AG09309 (cell line): Measurements from ENCODE around the gene HELZ2.
"Not testable (repeated sequence)": the region's sequence is repeated elsewhere in the genome, so short reads cannot be mapped to it uniquely, and the experiment has no call there.

Experiments used
- DNase-seq: peaks from one replicate; pipeline ENCODE4 v3.0.0-alpha.2; 2010; ENCODE audit warnings: low read depth
- H3K4me3 ChIP-seq: 2 replicates; pipeline ENCODE4 v1.5.1; 2011; ENCODE audit warnings: mild to moderate bottlenecking, low read depth, low read length, moderate library complexity; ENCODE audit not compliant: control insufficient read depth
- TF ChIP-seq, protein P1 (sequence below): IDR thresholded peaks from 2 replicates; pipeline ENCODE4 v1.5.1; 2011; ENCODE audit warnings: mild to moderate bottlenecking, low read depth, low read length, inconsistent platforms; ENCODE audit not compliant: insufficient read depth, control insufficient read depth; ENCODE audit errors: missing control alignments

The HELZ2 gene

DNA sequence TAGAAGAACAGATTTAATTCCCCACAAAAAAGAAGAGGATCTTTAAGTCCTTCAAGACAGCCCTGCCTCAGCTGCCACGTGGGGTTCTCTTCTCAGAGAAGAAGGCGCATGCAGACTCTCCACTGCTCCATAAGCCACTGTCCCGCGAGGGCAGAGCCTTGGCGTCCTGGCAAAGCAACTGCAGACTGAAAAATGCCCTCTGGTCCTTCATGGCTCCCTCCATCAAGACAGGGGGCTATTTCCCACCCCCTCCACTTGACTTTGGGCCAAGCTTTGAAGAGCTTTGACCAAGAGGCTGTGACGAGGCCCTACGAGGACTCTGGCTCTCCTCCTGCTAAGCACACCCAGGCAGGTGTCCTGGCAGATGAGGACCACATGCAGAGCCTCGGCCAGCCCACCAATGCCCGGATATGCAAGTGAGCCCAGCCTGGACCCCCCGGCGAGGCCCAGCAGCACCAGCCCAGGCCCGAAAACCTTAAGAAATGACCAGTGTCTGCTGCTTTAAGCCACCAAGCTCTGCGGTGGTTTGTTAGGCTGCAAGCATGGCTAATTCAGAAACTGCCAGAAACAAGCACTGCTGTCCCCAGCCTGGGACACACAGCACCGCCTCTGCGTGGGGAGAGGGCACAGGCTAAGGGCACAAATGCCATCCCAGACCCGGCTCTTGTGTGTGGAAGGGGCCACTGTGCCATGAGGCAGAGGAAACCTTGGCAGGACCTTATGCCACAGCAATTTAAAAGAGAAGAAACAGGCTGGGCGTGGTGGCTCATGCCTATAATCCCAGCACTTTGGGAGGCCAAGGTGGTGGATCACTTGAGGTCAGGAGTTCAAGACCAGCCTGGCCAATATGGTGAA lies 36.8 kb upstream of the HELZ2 start:
- no peak overlapping the region for H3K4me3 ChIP-seq
- TF ChIP-seq, protein P1, sequence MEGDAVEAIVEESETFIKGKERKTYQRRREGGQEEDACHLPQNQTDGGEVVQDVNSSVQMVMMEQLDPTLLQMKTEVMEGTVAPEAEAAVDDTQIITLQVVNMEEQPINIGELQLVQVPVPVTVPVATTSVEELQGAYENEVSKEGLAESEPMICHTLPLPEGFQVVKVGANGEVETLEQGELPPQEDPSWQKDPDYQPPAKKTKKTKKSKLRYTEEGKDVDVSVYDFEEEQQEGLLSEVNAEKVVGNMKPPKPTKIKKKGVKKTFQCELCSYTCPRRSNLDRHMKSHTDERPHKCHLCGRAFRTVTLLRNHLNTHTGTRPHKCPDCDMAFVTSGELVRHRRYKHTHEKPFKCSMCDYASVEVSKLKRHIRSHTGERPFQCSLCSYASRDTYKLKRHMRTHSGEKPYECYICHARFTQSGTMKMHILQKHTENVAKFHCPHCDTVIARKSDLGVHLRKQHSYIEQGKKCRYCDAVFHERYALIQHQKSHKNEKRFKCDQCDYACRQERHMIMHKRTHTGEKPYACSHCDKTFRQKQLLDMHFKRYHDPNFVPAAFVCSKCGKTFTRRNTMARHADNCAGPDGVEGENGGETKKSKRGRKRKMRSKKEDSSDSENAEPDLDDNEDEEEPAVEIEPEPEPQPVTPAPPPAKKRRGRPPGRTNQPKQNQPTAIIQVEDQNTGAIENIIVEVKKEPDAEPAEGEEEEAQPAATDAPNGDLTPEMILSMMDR: no peak
- DNase-seq: no peak

DNA sequence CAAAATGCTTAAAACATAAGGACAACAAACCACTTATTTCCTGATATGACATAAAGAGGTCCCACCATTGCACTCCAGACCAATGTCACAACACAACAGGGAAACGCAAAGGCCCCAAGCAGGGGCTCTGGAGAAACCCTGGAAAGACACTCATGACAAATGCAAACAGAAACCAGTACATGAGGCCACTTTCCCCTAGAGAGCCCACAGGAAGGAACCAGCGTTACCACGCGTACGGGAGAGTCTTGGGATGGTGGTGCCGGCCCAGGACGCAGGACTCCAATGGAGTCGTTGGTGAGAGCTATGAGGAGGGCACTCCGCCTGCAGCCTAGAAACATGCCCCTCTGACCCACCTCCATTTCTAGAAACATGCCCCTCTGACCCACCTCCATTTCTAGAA lies 32.6 kb upstream of the HELZ2 start:
- TF ChIP-seq, protein P1: no peak
- no peak for DNase-seq
- H3K4me3 ChIP-seq: no peak overlapping the region

DNA sequence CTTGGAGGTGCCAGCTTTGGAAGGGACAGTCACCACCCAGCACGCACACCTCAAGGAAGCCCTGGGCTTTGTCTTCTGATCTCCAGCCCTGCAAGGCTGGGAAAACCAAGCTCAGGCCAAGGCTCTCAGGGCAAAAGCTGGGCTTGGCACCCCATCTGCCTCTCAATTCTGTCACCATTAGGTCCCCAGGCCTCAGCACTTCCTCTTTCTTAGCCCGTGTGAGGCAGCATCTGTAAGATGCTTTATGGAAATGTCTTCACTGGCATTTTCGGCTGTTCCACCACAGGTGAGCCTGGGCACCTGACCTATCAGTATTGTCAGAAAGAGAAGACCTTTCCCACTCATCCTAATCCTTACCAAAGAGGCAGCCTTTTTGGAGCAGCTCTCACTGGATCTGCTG lies 28.3 kb upstream of the HELZ2 start:
- DNase-seq: no peak
- TF ChIP-seq, protein P1: no peak
- no peak overlapping the region for H3K4me3 ChIP-seq

DNA sequence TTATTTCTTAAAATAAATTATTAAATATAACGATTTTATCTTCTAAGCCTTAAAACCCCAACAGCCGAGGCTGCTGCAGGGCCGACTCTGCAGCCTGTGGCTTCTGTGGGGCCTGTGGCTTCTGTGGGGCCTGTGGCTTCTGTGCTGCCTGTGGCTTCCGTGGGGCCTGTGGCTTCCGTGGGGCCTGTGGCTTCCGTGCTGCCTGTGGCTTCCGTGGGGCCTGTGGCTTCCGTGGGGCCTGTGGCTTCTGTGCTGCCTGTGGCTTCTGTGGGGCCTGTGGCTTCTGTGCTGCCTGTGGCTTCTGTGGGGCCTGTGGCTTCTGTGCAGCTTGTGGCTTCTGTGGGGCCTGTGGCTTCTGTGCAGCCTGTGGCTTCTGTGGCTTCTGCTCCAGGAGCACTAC lies 27.6 kb upstream of the HELZ2 start:
- DNase-seq, H3K4me3 ChIP-seq: not testable (repeated sequence)

DNA sequence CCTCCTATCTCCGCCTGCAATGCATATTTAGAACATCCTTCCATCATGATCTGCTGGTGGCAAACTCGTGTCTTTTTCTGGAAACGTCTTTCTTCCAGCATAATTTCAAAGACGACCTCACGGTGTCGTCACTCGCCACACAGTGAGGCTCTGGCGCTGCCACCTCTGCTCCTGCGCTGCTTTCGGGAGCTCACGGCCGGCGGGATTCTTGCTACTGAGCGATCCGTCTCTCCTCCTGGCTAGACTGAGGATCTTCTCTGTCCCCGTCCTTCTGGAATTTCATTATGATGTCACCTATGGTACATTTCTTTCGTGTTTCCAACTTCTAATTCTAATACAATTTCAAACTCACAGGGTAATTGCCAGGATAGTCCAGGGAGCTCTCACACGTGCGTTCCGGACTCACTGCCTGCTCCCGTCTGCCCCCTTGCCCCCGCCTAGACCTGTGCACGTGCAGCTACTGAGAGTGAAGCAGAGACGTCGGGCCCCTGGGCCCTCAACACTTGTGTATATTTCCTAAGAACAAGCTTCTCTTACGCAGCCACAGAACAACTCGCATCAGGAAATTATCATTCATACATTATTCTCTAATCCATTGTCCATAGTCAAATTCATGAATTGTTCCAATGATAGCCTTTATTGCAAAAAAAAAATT lies 25.5 kb upstream of the HELZ2 start:
- no peak for DNase-seq
- TF ChIP-seq, protein P1: no peak
- no peak overlapping the region for H3K4me3 ChIP-seq

DNA sequence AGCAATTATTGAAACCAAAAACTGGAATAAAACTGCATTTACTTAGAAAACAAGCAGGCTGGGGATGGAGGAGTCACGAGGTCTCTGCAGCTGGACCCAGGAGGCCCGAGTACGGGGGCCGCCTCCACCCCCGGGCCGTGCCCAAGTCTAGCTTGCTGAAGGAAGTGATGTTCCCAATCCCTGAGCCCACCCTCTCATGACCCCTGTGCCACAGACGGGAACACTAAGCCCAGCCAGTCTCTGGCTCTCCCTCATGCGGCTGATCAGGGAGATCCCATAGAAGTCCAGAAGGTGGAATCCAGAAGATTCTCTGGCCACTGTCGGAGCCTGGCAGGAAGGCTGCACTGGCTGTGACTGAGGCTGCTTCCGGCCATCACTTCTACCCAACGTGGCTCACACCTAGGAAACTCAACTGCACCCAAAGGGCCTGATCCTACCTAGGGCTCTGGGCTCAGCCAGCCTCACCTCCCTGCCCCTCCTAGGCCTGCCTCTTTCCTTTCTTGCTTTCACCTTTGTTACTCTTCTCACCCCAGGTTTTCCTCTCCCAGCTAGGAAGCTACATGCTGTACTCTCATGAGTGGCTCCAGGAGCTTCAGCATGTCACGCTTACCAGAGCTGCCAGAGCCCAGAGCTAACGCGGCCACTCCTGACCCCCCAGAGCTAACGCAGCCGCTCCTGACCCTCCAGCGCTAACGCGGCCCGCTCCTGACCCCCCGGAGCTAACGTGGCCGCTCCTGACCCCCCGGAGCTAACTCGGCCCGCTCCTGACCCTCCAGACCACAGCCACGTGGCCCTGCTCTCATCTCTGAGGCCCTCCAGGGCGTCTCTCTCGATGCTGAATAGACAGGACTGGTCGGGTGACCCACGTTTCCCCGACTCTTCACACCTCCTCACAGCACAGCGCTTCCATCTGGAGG lies 24.7 kb upstream of the HELZ2 start:
- DNase-seq: no peak
- TF ChIP-seq, protein P1: no peak
- H3K4me3 ChIP-seq: no peak overlapping the region
